Measurements from ENCODE around the gene RBCK1. TPM values are rescaled to one million over a fixed set of nuclear protein-coding genes. Genes with fewer than 3 reads are reported as not detected.

Gene RBCK1
- total RNA-seq, 1 experiment from 2014 or later: 111 TPM

DNA sequence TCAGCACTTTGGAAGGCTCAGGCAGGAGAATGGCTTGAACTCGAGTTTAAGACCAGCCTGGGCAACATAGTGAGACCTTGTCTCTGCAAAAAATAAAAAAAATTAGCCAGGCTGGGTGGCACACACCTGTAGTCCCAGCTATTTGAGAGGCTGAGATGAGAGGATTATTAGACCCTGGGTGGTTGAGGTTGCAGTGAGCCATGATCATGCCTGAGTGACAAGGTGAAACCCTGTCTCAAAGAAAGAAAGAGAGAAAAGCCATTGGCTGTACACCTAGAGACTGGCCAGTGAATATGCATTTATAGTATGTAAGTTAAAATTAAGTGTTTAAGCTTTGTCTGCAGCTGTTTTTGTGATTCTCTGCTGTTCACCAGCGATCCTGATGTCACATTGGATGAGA lies 6.1 kb downstream of the RBCK1 start:
- Histone ChIP-seq H3K4me1 (peaks cover 6% of the 10 kb centered on the region; the same call in 1 of the 2 replicates), H3K9me3 (no peaks in the 10 kb centered on the region), H3K4me3 (ENCODE audit: low read depth, low read length) (no peak overlapping the region), H3K36me3 (ENCODE audit: control insufficient read depth, insufficient read depth, low read length) (peaks cover 3% of the 10 kb centered on the region; the same call in 1 of the 2 replicates), H3K27me3 (replicated peaks; ENCODE audit: control insufficient read depth, insufficient read depth, low read length) (no peaks in the 10 kb centered on the region)
- no peak for DNase-seq
- no peaks in the 10 kb centered on the region for H3K9me3 Mint-ChIP-seq (ENCODE audit: unreplicated experiment)
- ChIA-PET CTCF (no interaction called here), POLR2A (no interaction called here)
- peaks cover 56% of the 10 kb centered on the region for H3K36me3 Mint-ChIP-seq (ENCODE audit: insufficient read depth, unreplicated experiment)
- TF ChIP-seq, protein P1, sequence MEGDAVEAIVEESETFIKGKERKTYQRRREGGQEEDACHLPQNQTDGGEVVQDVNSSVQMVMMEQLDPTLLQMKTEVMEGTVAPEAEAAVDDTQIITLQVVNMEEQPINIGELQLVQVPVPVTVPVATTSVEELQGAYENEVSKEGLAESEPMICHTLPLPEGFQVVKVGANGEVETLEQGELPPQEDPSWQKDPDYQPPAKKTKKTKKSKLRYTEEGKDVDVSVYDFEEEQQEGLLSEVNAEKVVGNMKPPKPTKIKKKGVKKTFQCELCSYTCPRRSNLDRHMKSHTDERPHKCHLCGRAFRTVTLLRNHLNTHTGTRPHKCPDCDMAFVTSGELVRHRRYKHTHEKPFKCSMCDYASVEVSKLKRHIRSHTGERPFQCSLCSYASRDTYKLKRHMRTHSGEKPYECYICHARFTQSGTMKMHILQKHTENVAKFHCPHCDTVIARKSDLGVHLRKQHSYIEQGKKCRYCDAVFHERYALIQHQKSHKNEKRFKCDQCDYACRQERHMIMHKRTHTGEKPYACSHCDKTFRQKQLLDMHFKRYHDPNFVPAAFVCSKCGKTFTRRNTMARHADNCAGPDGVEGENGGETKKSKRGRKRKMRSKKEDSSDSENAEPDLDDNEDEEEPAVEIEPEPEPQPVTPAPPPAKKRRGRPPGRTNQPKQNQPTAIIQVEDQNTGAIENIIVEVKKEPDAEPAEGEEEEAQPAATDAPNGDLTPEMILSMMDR (IDR thresholded peaks at IDR 0.05; ENCODE audit: insufficient read depth in 1 of 2, low read depth in 1 of 2, low read length in 1 of 2, severe bottlenecking in 1 of 2, unreplicated experiment in 1 of 2): no peak
- BruUV-seq (replicated peaks): no TSS peak
- no peak overlapping the region for H3K4me3 Mint-ChIP-seq (ENCODE audit: unreplicated experiment)
- H3K27me3 Mint-ChIP-seq (ENCODE audit: insufficient read depth, unreplicated experiment): no peaks in the 10 kb centered on the region
- intact Hi-C loops (cut with micrococcal nuclease; ENCODE audit: unreplicated experiment): no loop called here
- H3K4me1 Mint-ChIP-seq (ENCODE audit: low read depth, unreplicated experiment): peaks cover 5% of the 10 kb centered on the region
- no peak overlapping the region for H3K27ac Mint-ChIP-seq (ENCODE audit: unreplicated experiment)

DNA sequence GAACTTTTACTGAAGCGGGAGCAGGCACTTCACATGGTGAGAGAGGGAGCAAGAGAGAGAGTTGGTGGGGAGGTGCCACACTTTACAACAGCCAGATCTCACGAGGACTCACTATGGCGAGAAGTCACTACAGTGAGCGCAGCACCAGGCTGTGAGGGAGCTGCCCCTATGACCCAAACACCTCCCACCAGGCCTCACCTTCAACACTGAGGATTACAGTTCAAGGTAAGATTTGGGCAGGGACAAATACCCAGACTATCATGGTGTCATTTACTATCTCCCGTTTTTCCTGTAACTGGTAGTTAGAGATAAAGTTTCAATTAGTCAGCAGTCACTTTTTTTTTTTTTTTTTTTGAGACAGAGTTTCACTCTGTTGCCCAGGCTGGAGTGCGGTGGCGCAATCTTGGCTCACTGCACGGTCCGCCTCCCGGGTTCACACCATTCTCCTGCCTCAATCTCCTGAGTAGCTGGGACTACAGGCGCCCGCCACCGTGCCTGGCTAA lies 7.8 kb downstream of the RBCK1 start:
- Histone ChIP-seq H3K4me1 (no peaks in the 10 kb centered on the region), H3K27me3 (replicated peaks; ENCODE audit: control insufficient read depth, insufficient read depth, low read length) (no peaks in the 10 kb centered on the region), H3K4me3 (ENCODE audit: low read depth, low read length) (no peak overlapping the region), H3K36me3 (ENCODE audit: control insufficient read depth, insufficient read depth, low read length) (no peaks in the 10 kb centered on the region; the same call in 1 of the 2 replicates), H3K9me3 (no peaks in the 10 kb centered on the region)
- Mint-ChIP-seq H3K9me3 (ENCODE audit: unreplicated experiment) (no peaks in the 10 kb centered on the region), H3K27ac (ENCODE audit: unreplicated experiment) (peak overlapping the region; percentile 20), H3K36me3 (ENCODE audit: insufficient read depth, unreplicated experiment) (peaks cover 59% of the 10 kb centered on the region), H3K4me3 (ENCODE audit: unreplicated experiment) (no peak overlapping the region), H3K4me1 (ENCODE audit: low read depth, unreplicated experiment) (no peaks in the 10 kb centered on the region), H3K27me3 (ENCODE audit: insufficient read depth, unreplicated experiment) (no peaks in the 10 kb centered on the region)
- ChIA-PET POLR2A (no interaction called here), CTCF (no interaction called here)
- no peak for DNase-seq
- BruUV-seq (replicated peaks): no TSS peak
- TF ChIP-seq, protein P1 (IDR thresholded peaks at IDR 0.05; ENCODE audit: insufficient read depth in 1 of 2, low read depth in 1 of 2, low read length in 1 of 2, severe bottlenecking in 1 of 2, unreplicated experiment in 1 of 2): no peak
- intact Hi-C loops (cut with micrococcal nuclease; ENCODE audit: unreplicated experiment): no loop called here

DNA sequence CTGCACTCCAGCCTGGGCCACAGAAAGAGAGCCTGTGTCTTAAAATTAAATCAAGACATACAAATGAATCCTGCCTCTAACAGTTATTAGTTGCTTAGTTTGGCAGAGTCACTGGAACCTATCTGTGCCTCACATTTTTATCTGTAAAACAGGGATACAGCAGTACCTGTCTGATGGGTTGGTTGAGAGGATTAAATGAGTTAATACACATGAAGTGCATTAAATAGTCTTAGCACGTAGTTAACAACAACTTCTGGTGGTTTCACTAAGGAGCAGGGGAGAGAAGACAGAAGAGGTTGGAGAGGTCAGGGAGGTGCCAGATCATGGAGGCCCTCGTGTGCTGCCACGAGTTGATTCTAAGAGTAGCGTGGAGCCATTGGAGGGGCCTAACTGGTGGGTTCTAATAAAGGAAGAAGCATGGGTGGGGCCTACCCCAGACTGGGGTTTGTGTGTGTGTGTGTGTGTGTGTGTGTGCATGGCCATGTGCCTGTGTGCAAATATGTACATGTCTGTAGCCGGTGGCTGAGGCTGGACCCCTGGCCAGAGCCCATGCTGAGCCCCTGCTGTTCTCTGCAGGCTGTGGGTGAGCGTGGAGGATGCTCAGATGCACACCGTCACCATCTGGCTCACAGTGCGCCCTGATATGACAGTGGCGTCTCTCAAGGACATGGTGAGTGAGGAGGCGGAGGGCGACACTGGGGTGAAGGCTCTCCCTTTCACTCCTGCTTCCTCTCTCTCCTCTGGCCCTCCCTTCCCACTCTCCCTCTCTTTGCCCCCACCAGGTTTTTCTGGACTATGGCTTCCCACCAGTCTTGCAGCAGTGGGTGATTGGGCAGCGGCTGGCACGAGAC lies 9.1 kb downstream of the RBCK1 start:
- Histone ChIP-seq H3K9me3 (no peaks in the 10 kb centered on the region), H3K4me1 (no peaks in the 10 kb centered on the region), H3K4me3 (ENCODE audit: low read depth, low read length) (no peak overlapping the region), H3K27me3 (replicated peaks; ENCODE audit: control insufficient read depth, insufficient read depth, low read length) (no peaks in the 10 kb centered on the region), H3K36me3 (ENCODE audit: control insufficient read depth, insufficient read depth, low read length) (no peaks in the 10 kb centered on the region; the same call in 1 of the 2 replicates)
- intact Hi-C loops (cut with micrococcal nuclease; ENCODE audit: unreplicated experiment): no loop called here
- Mint-ChIP-seq H3K27ac (ENCODE audit: unreplicated experiment) (no peak overlapping the region), H3K9me3 (ENCODE audit: unreplicated experiment) (no peaks in the 10 kb centered on the region), H3K4me3 (ENCODE audit: unreplicated experiment) (no peak overlapping the region), H3K4me1 (ENCODE audit: low read depth, unreplicated experiment) (no peaks in the 10 kb centered on the region), H3K36me3 (ENCODE audit: insufficient read depth, unreplicated experiment) (peaks cover 60% of the 10 kb centered on the region), H3K27me3 (ENCODE audit: insufficient read depth, unreplicated experiment) (no peaks in the 10 kb centered on the region)
- no TSS peak for BruUV-seq (replicated peaks)
- ChIA-PET CTCF (no interaction called here), POLR2A (no interaction called here)
- TF ChIP-seq, protein P1 (IDR thresholded peaks at IDR 0.05; ENCODE audit: insufficient read depth in 1 of 2, low read depth in 1 of 2, low read length in 1 of 2, severe bottlenecking in 1 of 2, unreplicated experiment in 1 of 2): no peak
- DNase-seq: no peak
